ENCODE measurements around the gene SRSF5. TPM values are rescaled to one million over a fixed set of nuclear protein-coding genes. Genes with fewer than 3 reads are reported as not detected.

SRSF5 gene
- total RNA-seq, 4 donors from 2014 or later = 57.5 to 113 (median 84.6) TPM

DNA sequence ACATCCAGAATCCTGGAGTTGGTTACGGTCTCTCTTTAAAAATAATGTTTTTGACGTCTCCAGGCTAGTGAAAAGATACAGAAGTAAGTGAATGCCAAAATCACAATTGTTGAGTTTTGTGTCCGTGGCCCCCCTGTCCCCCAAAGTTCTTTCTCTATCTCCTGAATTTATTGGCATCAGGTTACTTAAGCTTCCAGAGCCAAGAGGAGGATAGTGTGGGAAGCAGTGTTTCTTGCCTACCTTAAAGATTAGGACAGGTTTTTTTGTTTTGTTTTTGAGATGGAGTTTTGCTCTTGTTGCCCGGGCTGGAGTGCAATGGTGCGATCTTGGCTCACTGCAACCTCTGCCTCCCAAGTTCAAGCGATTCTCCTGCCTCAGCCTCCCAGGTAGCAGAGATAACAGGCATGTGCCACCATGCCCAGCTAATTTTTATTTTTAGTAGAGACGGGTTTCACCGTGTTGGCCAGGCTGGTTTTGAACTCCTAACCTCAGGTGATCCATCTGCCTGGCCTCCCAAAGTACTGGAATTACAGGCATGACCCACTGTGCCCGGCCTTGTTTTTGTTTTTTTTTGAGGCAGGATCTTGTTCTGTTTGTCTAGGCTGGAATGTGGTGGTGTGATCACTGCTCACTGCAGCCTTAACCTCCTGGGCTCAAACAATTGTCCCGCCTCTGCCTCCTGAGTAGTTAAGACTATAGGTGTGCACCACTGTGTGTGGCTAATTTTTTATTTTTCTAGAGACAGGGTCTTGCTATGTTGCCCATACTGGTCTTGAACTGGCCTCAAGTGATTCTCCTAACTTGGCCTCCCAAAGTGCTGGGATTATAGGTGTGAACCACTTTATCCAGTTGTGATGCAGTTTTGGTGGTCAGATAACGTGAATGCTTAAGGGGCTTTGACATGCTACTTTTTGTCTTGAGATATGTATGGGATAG, 5.4 kb downstream of the SRSF5 start:
- DNase-seq (no peak), ATAC-seq (no peak)
- intact Hi-C loops (cut with DNase I; ENCODE audit: low total_unique reads) (no loop called here), in situ Hi-C loops (cut with MboI; ENCODE audit: low sequenced_read_pairs in 4 of 4) (no loop called here)
- Histone ChIP-seq H3K27me3 (no peaks in the 10 kb centered on the region), H3K4me1 (peaks cover 40 to 43% of the 10 kb centered on the region in 2 donors), H3K4me3 (no peak overlapping the region), H3K9me3 (no peaks in the 10 kb centered on the region), H3K27ac (no peak overlapping the region), H3K36me3 (peaks cover 18 to 91% of the 10 kb centered on the region in 2 donors)
- TF ChIP-seq POLR2A (IDR thresholded peaks at IDR 0.05) = no peak
- no peak for TF ChIP-seq CTCF (IDR thresholded peaks at IDR 0.05 in 4 of 5, conservative IDR thresholded peaks at IDR 0.05 in 1 of 5)

DNA sequence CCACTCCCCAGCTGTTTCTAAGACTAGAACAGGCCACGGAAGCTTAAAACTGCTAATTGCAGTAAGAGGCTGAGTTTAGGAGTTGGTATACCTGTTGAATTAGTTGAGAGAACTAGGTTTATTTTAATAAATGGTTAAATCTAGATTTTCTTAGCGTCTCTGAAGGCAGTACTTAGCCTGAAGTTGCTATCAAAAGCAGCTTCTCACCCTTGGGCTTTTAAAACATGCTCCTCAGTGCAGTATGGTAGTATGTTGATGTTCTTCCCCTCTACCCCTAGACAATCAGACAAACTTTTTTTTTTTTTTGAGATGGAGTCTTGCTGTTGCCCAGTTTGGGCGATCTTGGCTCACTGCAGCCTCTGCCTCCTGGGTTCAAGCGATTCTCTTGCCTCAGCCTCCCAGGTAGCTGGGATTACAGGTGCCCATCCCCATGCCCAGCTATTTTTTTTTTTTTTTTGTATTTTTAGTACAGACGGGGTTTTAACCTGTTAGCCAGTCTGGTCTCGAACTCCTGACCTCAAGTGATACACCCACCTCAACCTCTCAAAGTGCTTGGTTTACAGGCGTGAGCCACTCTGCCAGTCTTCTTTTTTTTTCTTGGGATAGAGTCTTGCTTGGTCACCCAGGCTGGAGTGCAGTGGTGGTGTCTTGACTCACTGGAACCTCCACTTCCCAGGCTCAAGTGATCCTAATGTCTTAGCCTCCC, 6.8 kb downstream of the SRSF5 start:
- DNase-seq (no peak), ATAC-seq (no peak)
- in situ Hi-C loops (cut with MboI; ENCODE audit: low sequenced_read_pairs in 4 of 4) (no loop called here), intact Hi-C loops (cut with DNase I; ENCODE audit: low total_unique reads) (no loop called here)
- Histone ChIP-seq H3K27ac (no peak overlapping the region), H3K36me3 (peaks cover 15 to 91% of the 10 kb centered on the region in 2 donors), H3K4me3 (no peak overlapping the region), H3K27me3 (no peaks in the 10 kb centered on the region), H3K4me1 (peaks cover 34 to 38% of the 10 kb centered on the region in 2 donors), H3K9me3 (no peaks in the 10 kb centered on the region)
- TF ChIP-seq CTCF (IDR thresholded peaks at IDR 0.05 in 4 of 5, conservative IDR thresholded peaks at IDR 0.05 in 1 of 5) (no peak), POLR2A (IDR thresholded peaks at IDR 0.05) (no peak)

DNA sequence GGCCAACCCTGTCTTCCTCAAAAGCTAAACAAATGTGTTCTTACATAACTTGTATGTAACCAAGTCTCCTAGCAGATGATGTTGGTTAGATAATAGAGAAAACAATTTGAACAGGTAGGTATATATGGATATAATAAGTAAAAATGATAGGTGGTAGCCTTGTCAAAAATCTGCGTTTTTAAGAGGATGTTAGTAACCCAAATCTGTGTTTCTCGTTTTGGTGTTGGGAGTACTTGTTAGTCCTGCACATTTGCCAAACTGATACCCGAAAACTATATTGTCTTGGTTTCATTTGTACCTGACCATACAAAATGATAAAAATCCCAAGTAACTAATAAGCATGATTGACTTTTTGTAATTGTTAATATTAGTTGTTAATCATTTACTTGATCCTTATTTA, 8.1 kb downstream of the SRSF5 start:
- H3K4me3 ChIP-seq = no peak overlapping the region
- intact Hi-C loops (cut with DNase I; ENCODE audit: low total_unique reads) = no loop called here
- H3K27ac ChIP-seq = no peak overlapping the region
- H3K4me1 ChIP-seq = peaks cover 21 to 26% of the 10 kb centered on the region in 2 donors
- no peak for DNase-seq
- H3K9me3 ChIP-seq = no peaks in the 10 kb centered on the region
- H3K27me3 ChIP-seq = no peaks in the 10 kb centered on the region
- TF ChIP-seq POLR2A (IDR thresholded peaks at IDR 0.05) (no peak), CTCF (IDR thresholded peaks at IDR 0.05 in 4 of 5, conservative IDR thresholded peaks at IDR 0.05 in 1 of 5) (no peak)
- in situ Hi-C loops (cut with MboI; ENCODE audit: low sequenced_read_pairs in 4 of 4) = no loop called here
- no peak for ATAC-seq
- peaks cover 11 to 85% of the 10 kb centered on the region in 2 donors for H3K36me3 ChIP-seq

DNA sequence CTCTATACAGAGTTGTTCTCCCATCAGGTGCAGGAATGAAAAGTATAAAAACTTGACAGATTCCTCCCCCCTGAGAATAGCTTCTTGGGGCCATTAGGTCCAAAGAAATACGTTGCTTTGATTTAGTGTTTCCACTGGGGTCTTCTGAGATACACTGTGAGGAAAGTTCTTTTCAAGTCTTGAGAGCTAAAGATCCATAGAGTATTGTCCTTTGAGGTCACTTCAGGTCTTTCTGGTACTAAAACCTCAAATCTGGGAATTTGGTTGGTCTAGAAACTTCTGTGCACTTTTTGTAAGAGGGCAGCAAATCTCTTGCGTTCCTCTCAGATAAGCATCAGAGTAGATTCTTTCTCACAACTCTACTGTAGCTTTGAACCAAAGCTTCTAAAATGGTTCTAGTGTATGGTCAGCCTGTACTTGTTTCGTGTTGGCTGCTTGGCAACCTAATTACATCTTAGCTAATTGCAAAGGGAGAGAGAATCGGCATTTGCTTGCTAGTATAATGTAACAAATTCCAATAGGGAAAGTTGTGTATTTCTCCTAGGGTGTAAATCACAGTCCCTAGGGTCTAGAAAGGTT, 10.0 kb downstream of the SRSF5 start:
- no peaks in the 10 kb centered on the region for H3K27me3 ChIP-seq
- no peak for TF ChIP-seq POLR2A (IDR thresholded peaks at IDR 0.05)
- no peak for TF ChIP-seq CTCF (IDR thresholded peaks at IDR 0.05 in 4 of 5, conservative IDR thresholded peaks at IDR 0.05 in 1 of 5)
- no peak overlapping the region for H3K4me3 ChIP-seq
- no peaks in the 10 kb centered on the region for H3K9me3 ChIP-seq
- ATAC-seq (no peak), DNase-seq (no peak)
- peaks cover 7 to 14% of the 10 kb centered on the region in 2 donors for H3K4me1 ChIP-seq
- no peak overlapping the region for H3K27ac ChIP-seq
- in situ Hi-C loops (cut with MboI; ENCODE audit: low sequenced_read_pairs in 4 of 4) = no loop called here
- peaks cover 2 to 72% of the 10 kb centered on the region in 2 donors for H3K36me3 ChIP-seq
- intact Hi-C loops (cut with DNase I; ENCODE audit: low total_unique reads) = no loop called here

Data from gastrocnemius medialis (tissue), 4 donors.